ENCODE data around the gene SPAG16. TPM values are rescaled to one million over a fixed set of nuclear protein-coding genes. Genes with fewer than 3 reads are reported as not detected.

The SPAG16 gene
- total RNA-seq, 4 donors from 2014 or later, result 1.2 to 30.8 (median 16.2) TPM

DNA sequence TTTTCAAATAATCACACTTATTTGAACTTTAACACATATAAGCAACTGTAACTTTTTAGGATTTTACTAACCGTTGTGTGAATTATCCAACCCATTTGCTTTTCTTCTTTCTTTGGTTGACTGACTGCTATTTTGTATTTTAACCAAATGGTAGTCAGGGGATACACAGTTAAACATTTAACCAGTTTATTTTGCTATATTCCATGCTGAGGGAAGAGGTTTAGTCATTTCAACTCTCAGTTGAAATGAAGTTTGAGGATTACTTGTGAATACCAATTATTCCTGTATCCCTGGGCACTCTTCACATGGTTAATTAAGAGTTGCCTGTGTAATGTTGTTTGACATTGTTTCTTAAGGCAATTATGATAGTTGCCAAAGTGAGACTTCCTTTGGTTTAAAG, 1.9 kb downstream of the SPAG16 start:
- Histone ChIP-seq H3K4me1 (peaks cover 4 to 27% (median 15%) of the 10 kb centered on the region in 4 donors), H3K9me3 (no peaks in the 10 kb centered on the region), H3K27me3 (no peaks in the 10 kb centered on the region), H3K36me3 (no peaks in the 10 kb centered on the region), H3K4me3 (no peak overlapping the region), H3K27ac (no peak overlapping the region)
- WGBS, 2 donors (ENCODE audit: low coverage in 1 of 2), result 61 to 69% methylated on average over 1 of the region's 1 CpG
- intact Hi-C loops (cut with DNase I; ENCODE audit: low total_unique reads), result no loop called here
- no peak for TF ChIP-seq CTCF (IDR thresholded peaks at IDR 0.05)
- TF ChIP-seq POLR2AphosphoS5 (IDR thresholded peaks at IDR 0.05), result no peak
- TF ChIP-seq EP300 (IDR thresholded peaks at IDR 0.05; ENCODE audit: low read depth), result no peak
- no peak for TF ChIP-seq POLR2A (IDR thresholded peaks at IDR 0.05)
- in situ Hi-C loops (cut with MboI; ENCODE audit: low pct_ligation_motif_present in 1 of 4, low pct_unique_long_range_greater_than_20kb in 1 of 4, low sequenced_read_pairs in 3 of 4), result loop anchor here in 1 of 4 donors (25.0 kb wide), 1 partner anchor 1526 kb away; the partner anchor contains the start of gene BARD1
- DNase-seq, result no peak

DNA sequence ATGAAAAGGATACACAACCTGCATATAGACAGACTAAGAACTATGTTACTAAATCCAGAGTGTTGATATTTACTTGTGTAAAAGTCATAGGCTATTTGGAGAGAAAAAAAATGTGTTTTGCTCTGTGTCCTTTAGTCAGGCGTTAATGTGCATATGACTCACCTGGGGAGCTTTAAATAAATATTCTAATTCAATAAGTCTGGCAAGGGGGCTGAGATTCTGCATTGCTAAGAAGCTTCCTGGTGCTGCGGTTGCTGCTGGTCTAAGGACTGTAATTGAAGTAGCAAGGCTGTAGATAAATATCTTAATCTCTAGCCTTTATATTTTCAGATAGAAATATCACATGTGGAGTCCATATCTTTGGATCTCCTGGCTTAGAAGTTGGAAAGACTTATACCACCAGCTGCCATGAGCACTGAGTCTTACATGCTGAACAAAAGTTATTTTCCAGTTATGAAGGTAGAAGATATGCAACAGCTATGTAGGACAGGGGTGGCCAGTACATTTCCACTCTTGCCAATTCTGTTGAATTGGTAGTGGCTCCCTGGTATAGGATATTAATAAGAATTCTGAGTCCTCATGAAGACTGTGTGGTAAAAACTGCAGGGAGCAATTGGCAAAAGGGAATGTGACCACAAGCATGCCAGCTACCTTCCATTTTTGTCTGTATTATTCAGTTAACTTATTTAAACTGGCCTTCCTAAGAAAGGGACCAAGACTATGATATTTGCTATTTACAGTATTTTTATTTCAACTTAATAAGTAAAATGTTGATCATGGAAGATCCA, 4.8 kb downstream of the SPAG16 start:
- no peak overlapping the region for H3K4me3 ChIP-seq

DNA sequence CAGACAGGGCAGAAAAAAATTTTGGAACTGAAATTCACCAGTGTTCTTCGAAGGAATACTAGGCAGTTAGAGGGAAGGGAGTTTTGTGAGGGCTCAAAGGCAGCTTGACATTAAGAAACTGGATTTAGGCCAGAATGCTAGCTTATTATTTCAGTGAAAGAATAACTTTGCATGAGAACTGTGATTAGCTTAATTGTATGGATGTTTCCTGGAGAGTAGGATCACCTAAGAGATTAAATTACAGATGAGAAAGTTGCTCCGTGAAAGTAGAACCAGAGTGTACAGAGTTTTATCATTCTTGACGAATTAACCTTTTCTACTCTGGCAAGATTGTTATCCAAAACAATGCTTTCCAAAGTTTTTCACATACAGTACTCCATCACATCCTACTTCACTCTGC, 6.2 kb downstream of the SPAG16 start:
- in situ Hi-C loops (cut with MboI; ENCODE audit: low pct_ligation_motif_present in 1 of 4, low pct_unique_long_range_greater_than_20kb in 1 of 4, low sequenced_read_pairs in 3 of 4) (loop anchor here in 1 of 4 donors (25.0 kb wide), 1 partner anchor 1522 kb away; the partner anchor contains the start of gene BARD1), intact Hi-C loops (cut with DNase I; ENCODE audit: low total_unique reads) (no loop called here)
- H3K27me3 ChIP-seq, result no peaks in the 10 kb centered on the region
- H3K4me3 ChIP-seq, result no peak overlapping the region
- no peaks in the 10 kb centered on the region for H3K9me3 ChIP-seq
- TF ChIP-seq EP300 (IDR thresholded peaks at IDR 0.05; ENCODE audit: low read depth) (no peak), CTCF (IDR thresholded peaks at IDR 0.05) (no peak), POLR2AphosphoS5 (IDR thresholded peaks at IDR 0.05) (no peak), POLR2A (IDR thresholded peaks at IDR 0.05) (no peak)
- WGBS, 2 donors (ENCODE audit: low coverage in 1 of 2), result 83% methylated on average over 3 of the region's 3 CpGs
- no peak overlapping the region for H3K27ac ChIP-seq
- no peak for DNase-seq
- H3K36me3 ChIP-seq, result no peaks in the 10 kb centered on the region
- peaks cover 2 to 10% (median 4%) of the 10 kb centered on the region in 4 donors for H3K4me1 ChIP-seq

More for the DNA sequence above, 4.8 kb downstream of the SPAG16 start:
- in situ Hi-C loops (cut with MboI; ENCODE audit: low pct_ligation_motif_present in 1 of 4, low pct_unique_long_range_greater_than_20kb in 1 of 4, low sequenced_read_pairs in 3 of 4), result loop anchor here in 1 of 4 donors (25.0 kb wide), 1 partner anchor 1523 kb away; the partner anchor contains the start of gene BARD1
- no peaks in the 10 kb centered on the region for H3K9me3 ChIP-seq
- H3K27me3 ChIP-seq, result no peaks in the 10 kb centered on the region
- H3K4me1 ChIP-seq, result peaks cover 4 to 19% (median 11%) of the 10 kb centered on the region in 4 donors
- DNase-seq, result no peak
- no peak overlapping the region for H3K27ac ChIP-seq
- TF ChIP-seq EP300 (IDR thresholded peaks at IDR 0.05; ENCODE audit: low read depth), result no peak
- intact Hi-C loops (cut with DNase I; ENCODE audit: low total_unique reads), result no loop called here
- WGBS, 2 donors (ENCODE audit: low coverage in 1 of 2), result 52 to 60% methylated on average over 2 of the region's 2 CpGs
- no peaks in the 10 kb centered on the region for H3K36me3 ChIP-seq

DNA sequence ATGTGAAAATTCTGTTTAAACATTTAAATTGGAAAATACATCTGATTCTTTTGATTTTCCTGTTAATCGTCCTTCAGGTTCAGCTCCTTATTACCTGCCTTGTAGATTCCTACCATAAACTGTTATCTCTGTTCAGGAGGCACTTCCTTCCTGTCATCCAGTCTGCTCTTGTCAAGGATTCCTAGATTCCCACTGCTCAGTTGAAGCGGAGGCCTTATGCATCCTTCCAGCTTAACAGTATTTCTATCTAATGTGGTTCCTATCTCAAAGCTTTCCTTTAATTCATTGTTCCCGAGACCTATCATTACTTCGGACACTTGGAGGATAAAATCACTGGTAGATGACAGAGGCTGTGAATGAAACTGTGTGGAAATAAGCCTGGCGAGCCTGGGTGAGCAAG, 12.0 kb downstream of the SPAG16 start:
- WGBS, 2 donors (ENCODE audit: low coverage in 1 of 2), result 85 to 95% methylated on average over 5 of the region's 5 CpGs
- H3K36me3 ChIP-seq, result peaks cover 0 to 6% (median 0%) of the 10 kb centered on the region in 4 donors
- no peak overlapping the region for H3K27ac ChIP-seq
- intact Hi-C loops (cut with DNase I; ENCODE audit: low total_unique reads) (no loop called here), in situ Hi-C loops (cut with MboI; ENCODE audit: low pct_ligation_motif_present in 1 of 4, low pct_unique_long_range_greater_than_20kb in 1 of 4, low sequenced_read_pairs in 3 of 4) (loop anchor here in 1 of 4 donors (25.0 kb wide), 1 partner anchor 1516 kb away; the partner anchor contains the start of gene BARD1)
- no peak for TF ChIP-seq CTCF (IDR thresholded peaks at IDR 0.05)
- no peak for TF ChIP-seq POLR2A (IDR thresholded peaks at IDR 0.05)
- TF ChIP-seq POLR2AphosphoS5 (IDR thresholded peaks at IDR 0.05), result no peak
- no peak for TF ChIP-seq EP300 (IDR thresholded peaks at IDR 0.05; ENCODE audit: low read depth)
- H3K27me3 ChIP-seq, result no peaks in the 10 kb centered on the region
- no peaks in the 10 kb centered on the region for H3K9me3 ChIP-seq
- DNase-seq, result no peak
- no peak overlapping the region for H3K4me3 ChIP-seq
- H3K4me1 ChIP-seq, result no peaks in the 10 kb centered on the region

Measured in transverse colon (tissue), 4 donors.